Measurements from ENCODE around the gene PPM1H. TPM values are rescaled to one million over a fixed set of nuclear protein-coding genes. Genes with fewer than 3 reads are reported as not detected.
A peak's percentile ranks its signal among the peaks of the same experiment; 100 is the strongest.

The PPM1H gene
- total RNA-seq, 3 donors from 2014 or later, result 4.9 to 6.1 (median 5.8) TPM

DNA sequence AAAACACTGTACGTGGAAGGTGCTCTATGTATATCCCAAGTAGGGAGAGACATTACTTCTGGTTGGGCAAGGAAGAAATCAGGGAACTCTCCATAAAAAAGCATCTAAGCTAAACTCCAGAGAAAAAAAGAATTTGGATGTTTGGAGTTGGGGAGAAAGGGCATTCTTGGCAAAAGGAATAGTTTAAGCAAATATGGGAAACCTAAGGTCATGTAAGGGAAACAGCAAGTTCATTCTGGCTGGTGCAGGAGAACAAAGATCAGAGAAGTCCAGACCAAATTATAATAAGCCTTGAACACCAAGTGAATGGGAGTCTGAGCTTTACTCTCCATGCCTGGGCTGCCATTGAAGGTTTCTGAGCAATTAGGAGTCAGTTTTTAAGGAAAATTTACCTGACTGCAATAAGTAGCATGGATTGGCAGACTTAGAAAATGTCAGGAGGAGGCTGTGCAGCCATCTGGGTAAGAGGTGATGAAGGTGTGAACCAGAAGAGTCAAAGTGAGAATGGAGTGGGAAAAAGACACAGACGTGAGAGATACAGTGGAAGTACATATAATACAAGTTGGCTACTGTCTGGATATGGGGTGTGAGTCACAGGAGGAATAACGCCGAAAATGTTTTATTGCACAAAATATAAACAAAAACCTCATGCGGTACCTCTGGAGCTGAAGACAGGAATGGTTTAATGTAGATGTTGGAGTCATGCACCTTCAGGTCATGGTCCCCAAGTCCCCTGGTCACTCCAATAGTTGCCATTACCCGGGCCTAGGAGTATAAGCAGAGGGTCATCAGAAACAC lies 245.7 kb downstream of the PPM1H start:
- TF ChIP-seq CTCF (IDR thresholded peaks at IDR 0.05), result no peak
- Histone ChIP-seq H3K4me3 (no peak overlapping the region), H3K9me3 (no peaks in the 10 kb centered on the region), H3K4me1 (ENCODE audit: low read depth) (no peaks in the 10 kb centered on the region), H3K36me3 (ENCODE audit: low read depth) (no peaks in the 10 kb centered on the region)
- intact Hi-C loops (cut with DNase I, micrococcal nuclease), result no loop called here
- DNase-seq (no peak), ATAC-seq (no peak)

DNA sequence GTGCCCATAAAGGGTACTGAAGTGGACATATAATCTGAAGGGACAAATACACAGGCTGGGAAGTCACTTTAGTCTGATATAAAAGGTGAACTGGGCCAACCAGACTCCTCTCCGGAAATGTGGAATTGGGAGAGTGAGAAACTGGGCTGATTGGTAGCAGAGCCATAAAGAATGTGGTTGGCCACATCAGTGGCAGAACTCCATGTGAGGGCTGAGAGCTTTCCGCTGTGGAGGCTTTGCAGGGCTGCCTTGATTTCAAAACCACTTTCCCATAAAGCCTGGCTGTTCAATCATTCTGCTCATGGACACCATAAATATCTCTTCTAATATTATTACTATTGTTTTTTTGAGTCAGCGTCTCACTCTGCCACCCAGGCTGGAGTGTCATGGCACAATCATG lies 248.0 kb downstream of the PPM1H start:
- Histone ChIP-seq H3K4me1 (ENCODE audit: low read depth) (no peaks in the 10 kb centered on the region), H3K4me3 (no peak overlapping the region), H3K9me3 (no peaks in the 10 kb centered on the region), H3K36me3 (ENCODE audit: low read depth) (no peaks in the 10 kb centered on the region)
- no peak for DNase-seq
- ATAC-seq, result no peak
- intact Hi-C loops (cut with DNase I, micrococcal nuclease), result no loop called here
- TF ChIP-seq CTCF (IDR thresholded peaks at IDR 0.05), result no peak

DNA sequence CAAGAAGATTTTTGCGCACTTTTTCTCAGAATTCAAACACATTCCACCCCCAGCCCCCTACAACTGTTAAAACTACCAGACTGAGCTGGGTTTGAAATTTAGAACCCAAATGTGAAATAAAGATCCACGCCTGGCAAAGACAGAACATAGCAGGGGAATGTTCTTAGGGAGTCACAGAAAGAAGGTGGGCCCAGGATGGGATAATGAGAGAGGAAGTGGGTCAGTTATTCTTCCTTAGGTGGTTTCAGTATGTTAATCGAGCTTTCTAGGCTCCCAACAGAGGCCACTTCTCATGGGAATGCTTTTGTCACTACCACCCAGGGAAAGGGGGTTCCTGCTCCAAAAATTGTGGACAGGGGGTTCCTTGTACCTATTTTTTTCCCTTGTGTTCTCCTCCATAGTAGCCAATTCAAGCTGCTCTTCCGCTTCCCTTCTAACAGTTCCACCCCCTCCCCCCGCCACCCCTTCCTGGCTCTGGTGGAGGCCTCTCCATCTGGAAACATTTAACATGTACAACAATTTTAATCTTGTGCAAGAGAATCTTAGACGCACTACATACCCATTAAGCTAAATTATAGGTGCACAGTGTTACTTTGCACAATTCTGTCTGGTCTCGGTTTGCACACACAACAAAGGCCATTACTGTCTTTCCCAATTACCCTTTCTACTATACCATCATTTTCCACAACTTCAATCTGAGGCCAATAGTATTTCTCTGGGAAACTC lies 250.2 kb downstream of the PPM1H start:
- H3K4me1 ChIP-seq (ENCODE audit: low read depth), result no peaks in the 10 kb centered on the region
- H3K4me3 ChIP-seq, result no peak overlapping the region
- intact Hi-C loops (cut with DNase I, micrococcal nuclease), result no loop called here
- DNase-seq, result peak; percentile 25 to 52 (median 29)
- TF ChIP-seq CTCF (IDR thresholded peaks at IDR 0.05), result no peak
- H3K9me3 ChIP-seq, result no peaks in the 10 kb centered on the region
- H3K36me3 ChIP-seq (ENCODE audit: low read depth), result no peaks in the 10 kb centered on the region
- no peak for ATAC-seq

- intact Hi-C loops (cut with DNase I, micrococcal nuclease), result no loop called here
- no peak for TF ChIP-seq CTCF (IDR thresholded peaks at IDR 0.05)
- Histone ChIP-seq H3K36me3 (ENCODE audit: low read depth) (no peaks in the 10 kb centered on the region), H3K9me3 (no peaks in the 10 kb centered on the region), H3K4me3 (no peak overlapping the region), H3K4me1 (ENCODE audit: low read depth) (no peaks in the 10 kb centered on the region)
- peak; percentile 17 to 51 (median 29) for DNase-seq
- ATAC-seq, result peak; percentile 52
Observed at GRCh38 chr12:62683776-62684569, 251.0 kb downstream of the PPM1H start.

DNA sequence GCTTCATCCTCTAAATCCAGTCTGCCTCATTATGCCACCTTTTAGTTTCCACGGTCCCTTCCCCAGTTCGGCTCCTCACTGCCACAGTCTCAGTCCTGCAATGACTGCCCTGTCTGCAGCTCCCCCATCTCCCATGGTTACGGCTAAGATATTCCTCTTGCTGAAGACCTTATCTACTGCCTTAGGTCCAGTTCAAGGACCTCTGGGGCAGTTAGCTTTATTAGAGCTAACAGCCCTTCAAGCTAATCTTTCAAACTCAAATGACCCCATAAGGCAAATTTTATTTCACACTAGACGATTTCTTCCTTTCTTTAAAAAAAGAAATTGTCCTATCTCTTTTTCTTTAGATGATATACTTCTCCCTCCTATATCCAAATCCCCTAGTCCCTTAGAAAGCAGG lies 253.6 kb downstream of the PPM1H start:
- intact Hi-C loops (cut with DNase I, micrococcal nuclease), result no loop called here
- H3K9me3 ChIP-seq, result peaks cover 2% of the 10 kb centered on the region
- ATAC-seq, result no peak
- H3K4me3 ChIP-seq, result no peak overlapping the region
- TF ChIP-seq CTCF (IDR thresholded peaks at IDR 0.05), result no peak
- H3K36me3 ChIP-seq (ENCODE audit: low read depth), result no peaks in the 10 kb centered on the region
- no peak for DNase-seq
- no peaks in the 10 kb centered on the region for H3K4me1 ChIP-seq (ENCODE audit: low read depth)
